Kidney (tissue), 14 donors: ENCODE data around the gene BOLA3. TPM values are rescaled to one million over a fixed set of nuclear protein-coding genes. Genes with fewer than 3 reads are reported as not detected.

ENCODE experiments used
- DNase-seq, 5 donors: peaks; one replicate each; pipeline ENCODE4 v3.0.0-alpha.2; 2013 to 2020
- FAIRE-seq: peaks from 2 replicates; lab custom pipeline; 2012; peaks lifted over from hg19 to GRCh38; lab: Jason Lieb, UNC
- H3K27ac ChIP-seq, 2 donors: one replicate each; pipeline ENCODE4 v1.7.0; 2013; ENCODE audit warnings: low read depth in 2 of 2, low read length in 2 of 2, inconsistent platforms in 1 of 2
- H3K27me3 ChIP-seq: one replicate; pipeline ENCODE4 v1.7.1; 2013; ENCODE audit warnings: low read length, inconsistent platforms; ENCODE audit not compliant: control insufficient read depth, insufficient read depth
- H3K36me3 ChIP-seq, 3 donors: one replicate each; pipeline versions ENCODE4 v1.7.0 to v1.7.1; 2013; ENCODE audit warnings: low read length in 3 of 3, control low read depth in 1 of 3, inconsistent platforms in 1 of 3; ENCODE audit not compliant: insufficient read depth in 3 of 3, control insufficient read depth in 2 of 3
- H3K4me1 ChIP-seq, 3 donors: one replicate each; pipeline versions ENCODE4 v1.7.0 to v1.7.1; 2013; ENCODE audit warnings: low read length in 3 of 3, inconsistent platforms in 1 of 3, low read depth in 1 of 3; ENCODE audit not compliant: control insufficient read depth in 2 of 3, insufficient read depth in 2 of 3
- H3K4me3 ChIP-seq, 3 donors: one replicate each; pipeline versions ENCODE4 v1.7.0 to v1.8.1; 2013; ENCODE audit warnings: low read length in 3 of 3, control low read depth in 1 of 3, inconsistent platforms in 1 of 3
- H3K9ac ChIP-seq, 3 donors: one replicate each; pipeline versions ENCODE4 v1.7.0 to v1.7.1; 2013; ENCODE audit warnings: low read length in 3 of 3, control low read depth in 1 of 3, inconsistent platforms in 1 of 3
- H3K9me3 ChIP-seq, 3 donors: one replicate each; pipeline versions ENCODE4 v1.7.0 to v1.7.1; 2013; ENCODE audit warnings: low read length in 3 of 3, control low read depth in 1 of 3, inconsistent platforms in 1 of 3; ENCODE audit not compliant: control insufficient read depth in 2 of 3, insufficient read depth in 1 of 3
- CTCF ChIP-seq: IDR thresholded peaks from 3 replicates; pipeline ENCODE4 v1.5.1; 2012; ENCODE audit warnings: mild to moderate bottlenecking, moderate library complexity, borderline replicate concordance; ENCODE audit not compliant: insufficient read depth; ENCODE audit errors: extremely low read depth
- intact Hi-C: fragments of 100-400 bp; cut with DNase I; formaldehyde crosslinking; loops from one replicate; pipeline ENCODE4 v1.11.1; 2022
- polyA plus RNA-seq: library from polyadenylated mRNA; stranded (reverse); fragments of 350-450 nt; fragmentation: Illumina TruSeq; extraction: RNeasy Lipid Tissue Mini Kit (QIAGEN cat#74804); gene quantifications from one replicate; pipeline ENCODE4 v1.2.3, GENCODE V29; 2014; ENCODE audit warnings: low read depth, low replicate concordance; ENCODE audit not compliant: insufficient read depth
- total RNA-seq: library from RNA; stranded (reverse); fragmentation: NEBNext Ultra II Directional; extraction: Animal tissue kit (Norgen Biotek cat#: 25700); gene quantifications from one replicate; pipeline ENCODE4 v1.2.1, GENCODE V29; 2021
- donor health status: control.
- donor health status: control.
- donor health status: control.
- donor health status: control.
- donor health status: control.
- donor health status: DM: yes; HTN: yes; CAD: no.
- donor health status: Normal renal cell carcinoma (clear cell type).

The BOLA3 gene
- total and polyA plus RNA-seq, 2 donors from 2014 or later, result 28.1 to 155 TPM

- FAIRE-seq (no peak), DNase-seq (no peak)
- Histone ChIP-seq H3K4me3 (no peak overlapping the region), H3K9me3 (no peaks in the 10 kb centered on the region), H3K36me3 (peaks cover 0 to 3% (median 2%) of the 10 kb centered on the region in 3 donors), H3K9ac (no peak overlapping the region), H3K27ac (no peak overlapping the region), H3K27me3 (no peaks in the 10 kb centered on the region), H3K4me1 (peaks cover 5 to 12% (median 8%) of the 10 kb centered on the region in 3 donors)
- no peak for TF ChIP-seq CTCF
- intact Hi-C loops, result no loop called here
Observed at GRCh38 chr2:74149247-74149525, 1.5 kb upstream of the BOLA3 start.

GRCh38 chr2:74148457-74149246, 940 bp upstream of the BOLA3 start:
- peak in 1 of 5 donors; percentile 3 for DNase-seq

GRCh38 chr2:74146929-74147726, 584 bp downstream of the BOLA3 start:
- Histone ChIP-seq H3K36me3 (peaks cover 0 to 4% (median 0%) of the 10 kb centered on the region in 3 donors), H3K27me3 (no peaks in the 10 kb centered on the region), H3K4me3 (peak overlapping the region; percentile 72 to 83 (median 76)), H3K27ac (peak overlapping the region in 1 of 2 donors; percentile 3), H3K9me3 (no peaks in the 10 kb centered on the region), H3K9ac (peak overlapping the region; percentile 65 to 87 (median 73)), H3K4me1 (peaks cover 5 to 12% (median 8%) of the 10 kb centered on the region in 3 donors)
- no peak for TF ChIP-seq CTCF
- peak in 2 of 5 donors; percentile 12 to 43 for DNase-seq
- FAIRE-seq, result no peak
- intact Hi-C loops, result no loop called here

More at GRCh38 chr2:74148457-74149246, 940 bp upstream of the BOLA3 start:
- no peaks in the 10 kb centered on the region for H3K27me3 ChIP-seq
- H3K4me1 ChIP-seq, result peaks cover 5 to 12% (median 8%) of the 10 kb centered on the region in 3 donors
- peak overlapping the region; percentile 50 to 83 (median 79) for H3K4me3 ChIP-seq
- no peak for TF ChIP-seq CTCF
- H3K36me3 ChIP-seq, result peaks cover 0 to 3% (median 2%) of the 10 kb centered on the region in 3 donors
- H3K27ac ChIP-seq, result no peak overlapping the region
- intact Hi-C loops, result no loop called here
- FAIRE-seq, result no peak
- H3K9me3 ChIP-seq, result no peaks in the 10 kb centered on the region
- H3K9ac ChIP-seq, result peak overlapping the region in 2 of 3 donors; percentile 58 to 68
